Measurements from ENCODE around the gene HPS4.

The HPS4 gene

DNA sequence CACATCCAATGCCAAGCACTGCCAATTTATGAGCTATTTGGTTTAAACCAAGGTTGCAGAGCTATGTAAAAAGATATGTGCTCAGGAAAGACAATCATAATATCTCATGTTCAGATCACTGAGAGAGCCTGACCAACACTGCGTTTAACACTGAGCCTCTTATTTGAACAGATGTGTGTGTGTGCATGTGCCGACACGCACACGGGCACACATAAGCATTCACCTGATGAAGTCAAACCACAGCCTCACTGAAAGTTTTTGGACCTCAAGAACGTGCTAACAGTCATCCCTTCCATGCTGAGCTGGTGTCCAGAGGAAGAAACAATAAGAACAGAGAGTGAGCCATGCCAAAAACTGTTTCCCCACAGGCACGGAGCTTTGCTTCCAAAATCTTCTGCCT, 23.4 kb downstream of the HPS4 start:
- Histone ChIP-seq H4K91ac (ENCODE audit: low read depth, low read length) (no peak overlapping the region), H3K79me2 (ENCODE audit: control insufficient read depth, insufficient read depth, low read length, poor library complexity) (no peaks in the 10 kb centered on the region), H3K4me3 (ENCODE audit: low read depth, low read length) (no peak overlapping the region), H3K14ac (ENCODE audit: low read length) (no peak overlapping the region), H3K4me1 (ENCODE audit: control insufficient read depth in 1 of 2, insufficient read depth in 2 of 2, low read length in 2 of 2) (peaks cover 17 to 19% of the 10 kb centered on the region in 2 experiments), H3K4ac (ENCODE audit: low read depth, low read length) (no peak overlapping the region), H4K12ac (ENCODE audit: low read depth, low read length) (no peak overlapping the region), H2AK5ac (ENCODE audit: low read length) (no peak overlapping the region), H3K9me3 (ENCODE audit: insufficient read depth, low read depth, low read length) (no peaks in the 10 kb centered on the region), H3K79me1 (ENCODE audit: low read length) (peaks cover 6% of the 10 kb centered on the region), H2AFZ (ENCODE audit: insufficient read depth, low read length, poor library complexity) (no peak overlapping the region), H3K18ac (ENCODE audit: low read length) (no peak overlapping the region), H3K9ac (ENCODE audit: low read length) (no peak overlapping the region), H2BK120ac (ENCODE audit: insufficient read depth, low read length, poor library complexity) (no peak overlapping the region), H2BK5ac (ENCODE audit: low read depth, low read length, poor library complexity) (no peak overlapping the region), H4K8ac (ENCODE audit: low read depth, low read length) (no peak overlapping the region), H3K4me2 (ENCODE audit: low read length) (no peak overlapping the region), H3K27ac (ENCODE audit: low read depth, low read length) (no peak overlapping the region), H3K27me3 (ENCODE audit: insufficient read depth, low read length) (no peaks in the 10 kb centered on the region), H3K36me3 (ENCODE audit: control insufficient read depth in 1 of 2, insufficient read depth in 2 of 2, low read length in 2 of 2) (peaks cover 33 to 46% of the 10 kb centered on the region in 2 experiments), H2BK12ac (ENCODE audit: low read length) (no peak overlapping the region), H3K23ac (ENCODE audit: low read length) (no peak overlapping the region)
- no peak for DNase-seq
- WGBS (ENCODE audit: extremely low coverage, insufficient coverage, insufficient read length) = no CpG with 5 or more reads among the region's 6 CpGs

- no peak overlapping the region for H3K27ac ChIP-seq (ENCODE audit: low read depth, low read length)
- no peak for DNase-seq
- H4K91ac ChIP-seq (ENCODE audit: low read depth, low read length) = no peak overlapping the region
- no peaks in the 10 kb centered on the region for H3K27me3 ChIP-seq (ENCODE audit: insufficient read depth, low read length)
- no peak overlapping the region for H4K12ac ChIP-seq (ENCODE audit: low read depth, low read length)
- H3K4me3 ChIP-seq (ENCODE audit: low read depth, low read length) = no peak overlapping the region
- H2AFZ ChIP-seq (ENCODE audit: insufficient read depth, low read length, poor library complexity) = no peak overlapping the region
- no peaks in the 10 kb centered on the region for H3K79me1 ChIP-seq (ENCODE audit: low read length)
- no CpG with 5 or more reads among the region's 26 CpGs for WGBS (ENCODE audit: extremely low coverage, insufficient coverage, insufficient read length)
- H4K8ac ChIP-seq (ENCODE audit: low read depth, low read length) = no peak overlapping the region
- H3K9me3 ChIP-seq (ENCODE audit: insufficient read depth, low read depth, low read length) = no peaks in the 10 kb centered on the region
- no peak overlapping the region for H2BK120ac ChIP-seq (ENCODE audit: insufficient read depth, low read length, poor library complexity)
- H3K36me3 ChIP-seq (ENCODE audit: control insufficient read depth in 1 of 2, insufficient read depth in 2 of 2, low read length in 2 of 2) = peaks cover 31 to 38% of the 10 kb centered on the region in 2 experiments
- H3K79me2 ChIP-seq (ENCODE audit: control insufficient read depth, insufficient read depth, low read length, poor library complexity) = no peaks in the 10 kb centered on the region
- peaks cover 0 to 1% of the 10 kb centered on the region in 2 experiments for H3K4me1 ChIP-seq (ENCODE audit: control insufficient read depth in 1 of 2, insufficient read depth in 2 of 2, low read length in 2 of 2)
- no peak overlapping the region for H2BK5ac ChIP-seq (ENCODE audit: low read depth, low read length, poor library complexity)
- no peak overlapping the region for H3K4me2 ChIP-seq (ENCODE audit: low read length)
- no peak overlapping the region for H2BK12ac ChIP-seq (ENCODE audit: low read length)
- no peak overlapping the region for H3K18ac ChIP-seq (ENCODE audit: low read length)
- H2AK5ac ChIP-seq (ENCODE audit: low read length) = no peak overlapping the region
- H3K23ac ChIP-seq (ENCODE audit: low read length) = no peak overlapping the region
- H3K9ac ChIP-seq (ENCODE audit: low read length) = no peak overlapping the region
- H3K4ac ChIP-seq (ENCODE audit: low read depth, low read length) = no peak overlapping the region
- H3K14ac ChIP-seq (ENCODE audit: low read length) = no peak overlapping the region
These were observed 25.8 kb downstream of the HPS4 start for GRCh38 chr22:26457661-26458272.

GRCh38 chr22:26453812-26454500, 29.6 kb downstream of the HPS4 start:
- H3K27ac ChIP-seq (ENCODE audit: low read depth, low read length) = no peak overlapping the region
- no peaks in the 10 kb centered on the region for H3K79me2 ChIP-seq (ENCODE audit: control insufficient read depth, insufficient read depth, low read length, poor library complexity)
- no peak overlapping the region for H4K12ac ChIP-seq (ENCODE audit: low read depth, low read length)
- no peak for DNase-seq
- H3K18ac ChIP-seq (ENCODE audit: low read length) = no peak overlapping the region
- no peaks in the 10 kb centered on the region for H3K27me3 ChIP-seq (ENCODE audit: insufficient read depth, low read length)
- no peak overlapping the region for H4K91ac ChIP-seq (ENCODE audit: low read depth, low read length)
- H2BK12ac ChIP-seq (ENCODE audit: low read length) = no peak overlapping the region
- no peaks in the 10 kb centered on the region for H3K9me3 ChIP-seq (ENCODE audit: insufficient read depth, low read depth, low read length)
- no peak overlapping the region for H3K23ac ChIP-seq (ENCODE audit: low read length)
- H3K36me3 ChIP-seq (ENCODE audit: control insufficient read depth in 1 of 2, insufficient read depth in 2 of 2, low read length in 2 of 2) = peaks cover 44 to 52% of the 10 kb centered on the region in 2 experiments
- no peak overlapping the region for H2AFZ ChIP-seq (ENCODE audit: insufficient read depth, low read length, poor library complexity)
- no peak overlapping the region for H3K4me3 ChIP-seq (ENCODE audit: low read depth, low read length)
- no CpG with 5 or more reads among the region's 5 CpGs for WGBS (ENCODE audit: extremely low coverage, insufficient coverage, insufficient read length)
- H3K4me2 ChIP-seq (ENCODE audit: low read length) = no peak overlapping the region
- H3K79me1 ChIP-seq (ENCODE audit: low read length) = no peaks in the 10 kb centered on the region
- no peaks in the 10 kb centered on the region for H3K4me1 ChIP-seq (ENCODE audit: control insufficient read depth in 1 of 2, insufficient read depth in 2 of 2, low read length in 2 of 2)
- H3K9ac ChIP-seq (ENCODE audit: low read length) = no peak overlapping the region
- no peak overlapping the region for H2BK120ac ChIP-seq (ENCODE audit: insufficient read depth, low read length, poor library complexity)
- H3K14ac ChIP-seq (ENCODE audit: low read length) = no peak overlapping the region
- H4K8ac ChIP-seq (ENCODE audit: low read depth, low read length) = no peak overlapping the region
- H3K4ac ChIP-seq (ENCODE audit: low read depth, low read length) = no peak overlapping the region
- H2AK5ac ChIP-seq (ENCODE audit: low read length) = no peak overlapping the region
- no peak overlapping the region for H2BK5ac ChIP-seq (ENCODE audit: low read depth, low read length, poor library complexity)

DNA sequence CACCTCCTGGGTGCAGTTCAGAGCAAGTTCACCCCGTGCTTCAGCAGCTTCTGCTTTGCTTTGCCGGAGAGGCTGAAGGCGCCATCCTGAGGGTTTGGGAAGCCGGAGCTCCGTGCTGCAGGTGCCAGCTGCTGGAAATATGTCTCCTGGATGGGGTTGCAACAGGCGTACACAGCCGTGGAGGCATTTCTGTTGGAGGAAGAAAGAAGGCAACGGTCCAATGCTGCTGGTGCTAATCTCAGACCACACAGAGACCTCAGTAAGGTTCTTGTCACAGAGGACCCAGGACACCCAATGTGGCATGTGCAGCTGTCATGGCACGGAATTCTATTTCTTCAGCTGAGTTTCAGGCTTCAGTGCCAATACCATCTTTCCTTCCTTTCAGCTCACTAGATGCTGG, 30.4 kb downstream of the HPS4 start:
- Histone ChIP-seq H4K91ac (ENCODE audit: low read depth, low read length) (no peak overlapping the region), H2AFZ (ENCODE audit: insufficient read depth, low read length, poor library complexity) (no peak overlapping the region)
- no CpG with 5 or more reads among the region's 9 CpGs for WGBS (ENCODE audit: extremely low coverage, insufficient coverage, insufficient read length)

More for the DNA sequence above, 30.4 kb downstream of the HPS4 start:
- H3K9ac ChIP-seq (ENCODE audit: low read length) = no peak overlapping the region
- H3K4me1 ChIP-seq (ENCODE audit: control insufficient read depth in 1 of 2, insufficient read depth in 2 of 2, low read length in 2 of 2) = no peaks in the 10 kb centered on the region
- H3K23ac ChIP-seq (ENCODE audit: low read length) = no peak overlapping the region
- H4K8ac ChIP-seq (ENCODE audit: low read depth, low read length) = no peak overlapping the region
- no peaks in the 10 kb centered on the region for H3K79me2 ChIP-seq (ENCODE audit: control insufficient read depth, insufficient read depth, low read length, poor library complexity)
- no peak overlapping the region for H3K4me2 ChIP-seq (ENCODE audit: low read length)
- no peak overlapping the region for H4K12ac ChIP-seq (ENCODE audit: low read depth, low read length)
- H2BK5ac ChIP-seq (ENCODE audit: low read depth, low read length, poor library complexity) = no peak overlapping the region
- no peak overlapping the region for H2BK12ac ChIP-seq (ENCODE audit: low read length)
- H3K4me3 ChIP-seq (ENCODE audit: low read depth, low read length) = no peak overlapping the region
- no peaks in the 10 kb centered on the region for H3K9me3 ChIP-seq (ENCODE audit: insufficient read depth, low read depth, low read length)
- no peaks in the 10 kb centered on the region for H3K27me3 ChIP-seq (ENCODE audit: insufficient read depth, low read length)
- H2BK120ac ChIP-seq (ENCODE audit: insufficient read depth, low read length, poor library complexity) = no peak overlapping the region
- H2AK5ac ChIP-seq (ENCODE audit: low read length) = no peak overlapping the region
- no peak for DNase-seq
- H3K27ac ChIP-seq (ENCODE audit: low read depth, low read length) = no peak overlapping the region
- peaks cover 40 to 48% of the 10 kb centered on the region in 2 experiments for H3K36me3 ChIP-seq (ENCODE audit: control insufficient read depth in 1 of 2, insufficient read depth in 2 of 2, low read length in 2 of 2)
- no peak overlapping the region for H3K4ac ChIP-seq (ENCODE audit: low read depth, low read length)
- H3K14ac ChIP-seq (ENCODE audit: low read length) = no peak overlapping the region
- no peaks in the 10 kb centered on the region for H3K79me1 ChIP-seq (ENCODE audit: low read length)
- H3K18ac ChIP-seq (ENCODE audit: low read length) = no peak overlapping the region
